ENCODE measurements around the gene MARCHF5. TPM values are rescaled to one million over a fixed set of nuclear protein-coding genes. Genes with fewer than 3 reads are reported as not detected.

Gene MARCHF5
- total RNA-seq, 1 experiment from 2014 or later: 59.1 TPM

DNA sequence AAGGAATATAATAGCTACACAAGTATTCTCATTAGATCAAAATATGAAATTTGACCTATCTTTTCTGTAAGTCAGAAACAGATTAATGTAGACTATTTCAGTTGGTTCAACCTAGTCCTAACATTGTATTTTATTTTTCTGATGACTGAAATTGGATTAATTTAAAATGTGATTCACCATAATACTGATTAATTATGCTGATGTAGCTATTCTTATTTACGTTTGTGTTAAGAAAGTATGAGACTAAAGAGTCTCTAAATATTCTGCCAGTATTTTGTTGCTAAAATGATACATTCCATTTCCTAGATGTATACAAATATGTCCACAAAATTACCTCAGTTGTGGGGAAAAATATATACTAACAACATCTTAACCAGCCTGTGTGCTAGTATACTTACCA is 18.3 kb downstream of the MARCHF5 start (continued):
- TF ChIP-seq, protein P1, sequence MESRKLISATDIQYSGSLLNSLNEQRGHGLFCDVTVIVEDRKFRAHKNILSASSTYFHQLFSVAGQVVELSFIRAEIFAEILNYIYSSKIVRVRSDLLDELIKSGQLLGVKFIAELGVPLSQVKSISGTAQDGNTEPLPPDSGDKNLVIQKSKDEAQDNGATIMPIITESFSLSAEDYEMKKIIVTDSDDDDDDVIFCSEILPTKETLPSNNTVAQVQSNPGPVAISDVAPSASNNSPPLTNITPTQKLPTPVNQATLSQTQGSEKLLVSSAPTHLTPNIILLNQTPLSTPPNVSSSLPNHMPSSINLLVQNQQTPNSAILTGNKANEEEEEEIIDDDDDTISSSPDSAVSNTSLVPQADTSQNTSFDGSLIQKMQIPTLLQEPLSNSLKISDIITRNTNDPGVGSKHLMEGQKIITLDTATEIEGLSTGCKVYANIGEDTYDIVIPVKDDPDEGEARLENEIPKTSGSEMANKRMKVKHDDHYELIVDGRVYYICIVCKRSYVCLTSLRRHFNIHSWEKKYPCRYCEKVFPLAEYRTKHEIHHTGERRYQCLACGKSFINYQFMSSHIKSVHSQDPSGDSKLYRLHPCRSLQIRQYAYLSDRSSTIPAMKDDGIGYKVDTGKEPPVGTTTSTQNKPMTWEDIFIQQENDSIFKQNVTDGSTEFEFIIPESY (IDR thresholded peaks at IDR 0.05; ENCODE audit: extremely low read depth, insufficient replicate concordance, low read length): no peak
- TF ChIP-seq TCF7L2 (IDR thresholded peaks at IDR 0.05; ENCODE audit: borderline replicate concordance, extremely low read depth, insufficient read depth, insufficient read length) (no peak), EGR1 (IDR thresholded peaks at IDR 0.05; ENCODE audit: low read depth) (no peak), FOSL1 (IDR thresholded peaks at IDR 0.05; ENCODE audit: low read depth) (no peak), POLR2AphosphoS5 (IDR thresholded peaks at IDR 0.05; ENCODE audit: low read depth, low read length) (no peak), RAD21 (IDR thresholded peaks at IDR 0.05; ENCODE audit: low read depth) (no peak), SRF (IDR thresholded peaks at IDR 0.05; ENCODE audit: low read depth) (no peak), EZH2 (IDR thresholded peaks at IDR 0.05) (no peak), ZFX (IDR thresholded peaks at IDR 0.05) (no peak), POLR2A (IDR thresholded peaks at IDR 0.05; ENCODE audit: borderline replicate concordance, extremely low read depth, insufficient read depth, insufficient read length) (no peak)
- TF ChIP-seq, protein P2, sequence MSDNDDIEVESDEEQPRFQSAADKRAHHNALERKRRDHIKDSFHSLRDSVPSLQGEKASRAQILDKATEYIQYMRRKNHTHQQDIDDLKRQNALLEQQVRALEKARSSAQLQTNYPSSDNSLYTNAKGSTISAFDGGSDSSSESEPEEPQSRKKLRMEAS (IDR thresholded peaks at IDR 0.05): no peak
- TF ChIP-seq, protein P3, sequence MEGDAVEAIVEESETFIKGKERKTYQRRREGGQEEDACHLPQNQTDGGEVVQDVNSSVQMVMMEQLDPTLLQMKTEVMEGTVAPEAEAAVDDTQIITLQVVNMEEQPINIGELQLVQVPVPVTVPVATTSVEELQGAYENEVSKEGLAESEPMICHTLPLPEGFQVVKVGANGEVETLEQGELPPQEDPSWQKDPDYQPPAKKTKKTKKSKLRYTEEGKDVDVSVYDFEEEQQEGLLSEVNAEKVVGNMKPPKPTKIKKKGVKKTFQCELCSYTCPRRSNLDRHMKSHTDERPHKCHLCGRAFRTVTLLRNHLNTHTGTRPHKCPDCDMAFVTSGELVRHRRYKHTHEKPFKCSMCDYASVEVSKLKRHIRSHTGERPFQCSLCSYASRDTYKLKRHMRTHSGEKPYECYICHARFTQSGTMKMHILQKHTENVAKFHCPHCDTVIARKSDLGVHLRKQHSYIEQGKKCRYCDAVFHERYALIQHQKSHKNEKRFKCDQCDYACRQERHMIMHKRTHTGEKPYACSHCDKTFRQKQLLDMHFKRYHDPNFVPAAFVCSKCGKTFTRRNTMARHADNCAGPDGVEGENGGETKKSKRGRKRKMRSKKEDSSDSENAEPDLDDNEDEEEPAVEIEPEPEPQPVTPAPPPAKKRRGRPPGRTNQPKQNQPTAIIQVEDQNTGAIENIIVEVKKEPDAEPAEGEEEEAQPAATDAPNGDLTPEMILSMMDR (IDR thresholded peaks at IDR 0.05 in 2 of 3, conservative IDR thresholded peaks at IDR 0.05 in 1 of 3; ENCODE audit: borderline replicate concordance in 1 of 3, insufficient read depth in 1 of 3, low read depth in 2 of 3, low read length in 2 of 3): no peak
